ENCODE results near the gene PRDM15.
A peak's percentile ranks its signal among the peaks of the same experiment; 100 is the strongest.

The PRDM15 gene, protein sequence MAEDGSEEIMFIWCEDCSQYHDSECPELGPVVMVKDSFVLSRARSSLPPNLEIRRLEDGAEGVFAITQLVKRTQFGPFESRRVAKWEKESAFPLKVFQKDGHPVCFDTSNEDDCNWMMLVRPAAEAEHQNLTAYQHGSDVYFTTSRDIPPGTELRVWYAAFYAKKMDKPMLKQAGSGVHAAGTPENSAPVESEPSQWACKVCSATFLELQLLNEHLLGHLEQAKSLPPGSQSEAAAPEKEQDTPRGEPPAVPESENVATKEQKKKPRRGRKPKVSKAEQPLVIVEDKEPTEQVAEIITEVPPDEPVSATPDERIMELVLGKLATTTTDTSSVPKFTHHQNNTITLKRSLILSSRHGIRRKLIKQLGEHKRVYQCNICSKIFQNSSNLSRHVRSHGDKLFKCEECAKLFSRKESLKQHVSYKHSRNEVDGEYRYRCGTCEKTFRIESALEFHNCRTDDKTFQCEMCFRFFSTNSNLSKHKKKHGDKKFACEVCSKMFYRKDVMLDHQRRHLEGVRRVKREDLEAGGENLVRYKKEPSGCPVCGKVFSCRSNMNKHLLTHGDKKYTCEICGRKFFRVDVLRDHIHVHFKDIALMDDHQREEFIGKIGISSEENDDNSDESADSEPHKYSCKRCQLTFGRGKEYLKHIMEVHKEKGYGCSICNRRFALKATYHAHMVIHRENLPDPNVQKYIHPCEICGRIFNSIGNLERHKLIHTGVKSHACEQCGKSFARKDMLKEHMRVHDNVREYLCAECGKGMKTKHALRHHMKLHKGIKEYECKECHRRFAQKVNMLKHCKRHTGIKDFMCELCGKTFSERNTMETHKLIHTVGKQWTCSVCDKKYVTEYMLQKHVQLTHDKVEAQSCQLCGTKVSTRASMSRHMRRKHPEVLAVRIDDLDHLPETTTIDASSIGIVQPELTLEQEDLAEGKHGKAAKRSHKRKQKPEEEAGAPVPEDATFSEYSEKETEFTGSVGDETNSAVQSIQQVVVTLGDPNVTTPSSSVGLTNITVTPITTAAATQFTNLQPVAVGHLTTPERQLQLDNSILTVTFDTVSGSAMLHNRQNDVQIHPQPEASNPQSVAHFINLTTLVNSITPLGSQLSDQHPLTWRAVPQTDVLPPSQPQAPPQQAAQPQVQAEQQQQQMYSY

DNA sequence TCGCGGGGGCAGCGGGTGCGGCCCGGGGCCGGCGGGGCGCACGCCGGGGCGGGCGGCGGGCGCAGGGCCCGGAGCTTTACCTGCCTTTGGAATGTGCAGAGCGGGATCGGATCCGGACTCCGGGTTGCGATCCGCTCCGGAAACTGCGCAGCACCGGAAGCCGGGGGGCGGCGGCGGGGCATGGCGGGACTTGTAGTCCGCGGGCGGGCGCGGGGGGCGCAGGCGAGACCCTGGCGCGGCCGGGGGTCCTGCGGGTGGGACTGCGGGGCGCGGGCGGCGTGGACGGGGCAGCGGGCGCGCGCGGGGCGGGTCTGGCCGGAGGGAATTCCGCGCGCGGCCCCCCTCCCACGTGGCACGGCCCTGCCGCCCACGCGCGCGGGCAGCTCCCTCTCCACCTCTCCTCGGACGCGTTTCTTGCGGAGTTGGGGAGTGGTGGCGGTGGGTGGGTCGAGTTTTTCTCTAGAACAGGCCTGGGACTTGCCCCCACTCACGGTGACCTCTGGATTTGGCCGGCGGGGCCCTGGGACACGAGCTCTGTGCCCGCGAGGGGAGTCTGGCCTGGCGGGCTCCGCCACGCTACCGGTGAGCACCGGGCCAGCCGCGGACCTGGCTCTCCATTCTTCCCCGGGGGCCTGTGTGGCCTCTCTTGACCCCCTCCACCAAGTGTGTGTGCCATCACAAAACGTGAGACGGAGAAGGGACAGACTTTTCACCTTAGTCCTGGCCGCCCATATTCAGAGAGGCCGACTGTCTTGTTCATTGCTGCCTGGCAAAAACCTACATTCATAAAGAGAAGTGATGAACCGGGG lies at the start of gene PRDM15:
PRDM15 (minus strand) TSS at position 155 of the 809 bp plus-strand sequence. CDS start 18,981 bp downstream, outside the sequence.
- DNase-seq (ENCODE audit: low spot score), result peak; percentile 93

DNA sequence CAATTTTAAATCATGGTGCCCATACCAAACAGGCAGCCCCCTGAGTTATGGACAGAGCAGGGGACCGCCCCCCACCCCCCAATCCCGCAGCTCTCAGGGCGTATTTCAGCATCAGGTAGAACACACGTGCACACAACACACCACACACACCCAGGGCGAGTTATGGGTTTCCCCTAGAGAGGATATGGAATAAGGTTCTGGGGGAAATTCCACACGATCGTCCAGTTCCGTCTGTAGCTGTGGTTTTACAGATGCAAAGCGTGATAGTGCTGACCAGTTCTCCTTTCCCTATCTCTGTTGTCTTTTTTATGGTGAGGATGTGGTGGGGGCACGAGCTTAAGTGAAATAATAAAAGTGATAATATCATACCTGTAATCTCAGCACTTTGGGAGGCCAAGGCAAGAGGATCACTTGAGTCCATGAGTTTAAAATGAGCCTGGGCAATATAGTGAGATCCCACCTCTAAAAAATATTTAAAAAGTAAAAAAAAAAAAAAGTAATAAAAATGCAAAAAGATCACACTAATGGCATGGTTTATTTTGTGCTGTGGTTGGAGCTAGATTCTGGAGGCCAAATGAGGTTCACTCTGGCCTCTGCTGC lies 49.6 kb upstream of the PRDM15 start:
- DNase-seq (ENCODE audit: low spot score), result no peak

DNA sequence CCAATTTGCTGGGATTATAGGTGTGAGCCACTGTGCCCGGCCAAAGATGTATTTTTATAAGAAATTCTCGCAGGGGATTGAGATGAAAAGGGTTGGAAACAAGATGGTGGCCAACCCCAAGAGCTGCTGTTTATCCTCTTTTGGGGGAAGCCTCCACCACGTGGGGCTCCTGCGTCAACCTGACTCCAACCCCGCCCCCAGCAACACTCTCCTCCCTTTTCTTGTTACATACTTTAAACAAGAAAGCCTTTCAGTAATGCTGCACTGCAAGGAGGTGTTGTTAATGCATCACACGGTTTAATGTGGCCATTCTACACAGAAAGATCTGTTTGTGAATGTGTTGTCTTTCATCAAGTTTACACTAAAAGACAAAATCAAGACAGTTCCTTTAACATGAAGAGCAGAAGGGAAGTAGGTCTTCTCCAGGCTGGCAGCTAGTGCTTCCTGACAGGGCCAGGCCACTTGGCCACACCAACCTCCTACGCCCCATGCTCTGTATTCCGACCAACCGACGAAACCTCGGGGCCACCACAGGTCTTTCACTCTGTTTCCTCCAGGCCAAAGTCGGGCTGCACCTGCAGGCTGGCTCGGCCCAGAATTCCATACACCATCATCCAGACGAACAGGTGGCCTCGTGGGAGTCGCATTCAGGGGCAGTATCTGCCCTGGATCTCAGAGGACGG lies 48.7 kb upstream of the PRDM15 start:
- no peak for DNase-seq (ENCODE audit: low spot score)

DNA sequence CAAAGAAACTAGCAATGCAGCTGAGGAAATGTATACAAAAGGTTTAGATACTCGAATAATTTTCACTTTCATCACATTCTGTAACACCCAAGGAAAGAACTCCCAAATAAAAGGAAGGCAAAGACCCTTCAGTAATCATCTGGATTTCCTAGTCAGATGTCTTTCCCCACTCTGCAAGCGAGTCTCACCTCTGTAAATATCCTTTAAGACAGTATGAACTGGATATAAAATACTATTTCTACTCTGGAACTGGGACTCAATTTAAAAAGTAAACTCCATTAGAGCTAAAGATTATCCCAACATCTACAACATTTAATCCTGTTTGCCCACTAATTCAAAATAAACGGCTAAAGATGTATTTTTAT lies 47.6 kb upstream of the PRDM15 start:
- DNase-seq (ENCODE audit: low spot score), result no peak

DNA sequence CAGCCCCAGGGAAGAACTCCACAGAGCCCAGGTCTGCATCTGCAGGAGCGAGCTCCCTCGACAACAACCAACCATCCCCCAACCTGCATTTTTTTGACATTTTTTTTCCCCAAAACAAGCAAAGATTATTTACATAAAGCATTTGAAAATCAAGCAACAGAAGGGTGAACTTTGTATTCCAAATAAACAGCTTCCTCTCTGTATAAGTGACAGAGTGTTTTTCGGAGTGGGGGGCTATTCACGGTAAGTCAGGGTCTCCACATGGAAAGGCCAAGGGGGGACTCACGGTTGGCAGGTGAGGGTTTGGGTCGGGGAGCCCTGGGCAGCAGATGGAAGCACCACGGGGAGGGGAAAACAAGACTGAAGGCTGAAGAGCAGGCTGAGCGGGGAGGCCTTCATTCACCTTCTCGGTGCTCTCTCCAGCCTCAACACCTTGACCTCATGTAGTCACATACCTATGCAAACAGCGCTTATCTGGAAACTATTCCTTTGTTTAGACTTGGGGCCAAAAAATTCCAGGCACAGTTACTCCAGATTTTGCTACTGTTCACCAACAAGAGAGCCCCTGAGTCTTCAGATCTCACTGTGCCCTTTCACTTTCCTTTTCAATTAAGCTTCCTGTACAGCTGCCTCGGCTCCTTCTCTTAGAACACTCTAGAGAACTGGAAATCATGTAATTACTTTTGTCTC lies 47.1 kb upstream of the PRDM15 start:
- peak; percentile 58 for DNase-seq (ENCODE audit: low spot score)

DNA sequence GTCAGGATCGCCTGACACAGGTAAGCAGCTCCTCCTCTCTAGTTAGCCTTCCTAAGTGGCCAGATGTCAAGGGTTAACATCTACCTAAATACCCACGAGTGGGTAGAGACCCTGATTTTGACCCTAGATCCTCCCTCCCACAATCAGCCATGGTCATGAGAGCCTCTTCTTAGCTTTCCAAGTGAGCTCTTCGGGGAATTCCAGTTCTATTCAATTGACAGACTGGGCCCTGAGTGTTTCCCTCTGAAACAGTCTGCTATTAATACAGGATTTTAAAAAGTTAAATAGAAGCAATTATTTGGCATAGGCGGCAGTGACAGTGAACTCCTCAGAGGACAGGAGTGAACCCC lies 46.6 kb upstream of the PRDM15 start:
- DNase-seq (ENCODE audit: low spot score), result no peak

DNA sequence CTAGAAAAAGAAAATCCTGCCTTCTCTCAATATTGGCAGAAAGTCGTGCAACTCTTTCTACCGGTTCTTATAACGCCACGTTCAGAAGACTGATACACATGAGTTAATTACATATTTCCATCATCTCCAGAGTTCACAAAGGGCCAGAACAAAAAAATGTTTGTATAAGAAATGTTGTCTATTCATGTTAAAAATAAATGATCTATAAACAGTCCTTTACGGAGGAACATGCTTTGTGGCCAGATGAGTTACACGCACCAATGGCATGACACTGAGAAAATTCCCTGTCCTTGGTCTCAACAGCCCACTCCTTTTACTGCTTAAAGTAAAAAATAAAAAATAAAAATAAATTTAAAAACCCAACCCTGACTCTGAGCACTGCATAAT lies 45.2 kb upstream of the PRDM15 start:
- DNase-seq (ENCODE audit: low spot score), result no peak

DNA sequence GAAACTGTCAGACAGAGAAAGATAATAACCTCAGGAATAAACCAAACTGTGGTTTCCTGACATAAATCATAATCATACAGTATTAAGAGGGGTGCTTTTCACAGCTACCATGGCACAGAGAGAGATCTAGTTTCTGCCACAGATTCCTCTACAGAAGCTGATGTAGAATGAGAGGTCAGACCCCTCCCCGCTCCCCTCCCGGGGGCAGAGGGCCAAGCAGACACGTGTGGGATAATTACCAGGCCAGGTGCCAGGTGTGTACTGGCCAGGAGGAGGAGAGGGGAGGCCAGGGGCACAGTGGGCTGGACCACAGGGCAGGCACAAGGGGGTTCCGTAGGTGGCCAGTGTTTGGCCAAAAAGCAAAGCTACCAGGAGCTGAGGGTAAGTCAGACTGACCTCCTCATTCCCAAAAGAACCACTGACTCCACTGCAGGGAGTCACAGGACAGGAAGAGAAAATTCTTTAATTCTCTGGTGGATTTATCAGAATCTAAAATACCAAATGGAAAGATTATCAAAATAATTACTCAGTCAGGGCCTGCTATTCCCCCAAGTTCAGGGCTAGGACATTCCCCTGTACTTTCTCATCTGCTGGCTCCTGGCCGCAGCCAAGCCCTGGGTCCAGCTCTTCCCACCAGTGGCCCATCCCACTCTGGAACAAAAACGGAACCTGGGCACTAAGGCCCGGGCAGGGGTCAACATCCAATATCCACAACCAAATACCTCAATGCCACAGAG lies 44.7 kb upstream of the PRDM15 start:
- no peak for DNase-seq (ENCODE audit: low spot score)

DNA sequence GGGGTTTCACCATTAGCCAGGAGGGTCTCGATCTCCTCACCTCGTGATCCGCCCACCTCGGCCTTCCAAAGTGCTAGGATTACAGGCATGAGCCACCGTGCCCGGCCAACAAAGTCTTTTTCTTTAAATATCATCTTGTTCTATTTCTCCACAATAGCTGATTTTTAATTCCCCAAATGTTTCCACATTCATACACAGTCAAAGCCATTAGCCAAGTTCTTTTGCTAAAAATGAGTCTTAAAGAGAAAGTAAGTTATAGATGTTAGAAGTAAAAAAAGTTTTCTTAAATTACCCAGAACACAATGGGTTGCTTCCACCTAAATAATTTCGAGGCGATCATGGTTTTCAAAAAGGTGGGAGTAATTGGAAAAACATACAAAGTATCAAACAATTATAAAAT lies 44.0 kb upstream of the PRDM15 start:
- DNase-seq (ENCODE audit: low spot score), result no peak

DNA sequence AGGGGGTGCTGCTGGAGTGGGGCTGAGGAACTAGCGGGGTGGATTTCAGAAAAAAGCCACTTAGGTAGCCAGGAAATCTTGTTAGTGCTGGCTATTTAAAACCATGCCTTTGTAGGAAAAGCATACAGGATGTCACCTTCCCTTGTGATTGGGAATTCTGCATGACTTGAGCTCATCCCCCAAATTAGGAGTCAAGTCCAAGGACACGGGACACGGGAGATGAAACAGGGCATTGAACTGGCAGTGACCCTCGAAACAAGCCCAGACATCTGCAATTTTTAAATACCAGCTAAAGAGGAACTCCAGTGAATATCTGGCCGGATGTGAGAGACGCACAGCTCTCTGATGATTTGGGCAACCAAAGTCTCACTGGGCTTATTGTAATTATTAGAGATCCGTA lies 41.9 kb upstream of the PRDM15 start:
- DNase-seq (ENCODE audit: low spot score), result no peak

DNA sequence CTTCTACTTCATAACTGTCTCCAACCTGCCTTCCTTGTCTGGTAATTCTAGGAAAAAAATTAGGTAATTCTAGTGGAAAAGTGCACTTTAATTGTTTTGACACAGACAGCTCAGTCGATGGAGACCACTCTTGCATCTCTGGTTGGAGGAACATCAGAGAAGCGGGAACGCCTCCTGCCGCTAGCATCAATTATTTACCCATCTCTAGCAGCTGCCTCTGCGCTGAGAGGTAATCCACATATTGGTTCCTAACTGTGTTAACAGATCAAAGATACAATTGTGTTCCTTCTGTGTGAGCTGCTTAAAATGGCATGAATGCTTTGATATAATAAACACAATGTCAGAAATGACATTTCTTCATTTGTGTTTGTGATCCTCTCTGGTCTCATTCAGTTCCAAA lies 41.3 kb upstream of the PRDM15 start:
- DNase-seq (ENCODE audit: low spot score), result no peak

DNA sequence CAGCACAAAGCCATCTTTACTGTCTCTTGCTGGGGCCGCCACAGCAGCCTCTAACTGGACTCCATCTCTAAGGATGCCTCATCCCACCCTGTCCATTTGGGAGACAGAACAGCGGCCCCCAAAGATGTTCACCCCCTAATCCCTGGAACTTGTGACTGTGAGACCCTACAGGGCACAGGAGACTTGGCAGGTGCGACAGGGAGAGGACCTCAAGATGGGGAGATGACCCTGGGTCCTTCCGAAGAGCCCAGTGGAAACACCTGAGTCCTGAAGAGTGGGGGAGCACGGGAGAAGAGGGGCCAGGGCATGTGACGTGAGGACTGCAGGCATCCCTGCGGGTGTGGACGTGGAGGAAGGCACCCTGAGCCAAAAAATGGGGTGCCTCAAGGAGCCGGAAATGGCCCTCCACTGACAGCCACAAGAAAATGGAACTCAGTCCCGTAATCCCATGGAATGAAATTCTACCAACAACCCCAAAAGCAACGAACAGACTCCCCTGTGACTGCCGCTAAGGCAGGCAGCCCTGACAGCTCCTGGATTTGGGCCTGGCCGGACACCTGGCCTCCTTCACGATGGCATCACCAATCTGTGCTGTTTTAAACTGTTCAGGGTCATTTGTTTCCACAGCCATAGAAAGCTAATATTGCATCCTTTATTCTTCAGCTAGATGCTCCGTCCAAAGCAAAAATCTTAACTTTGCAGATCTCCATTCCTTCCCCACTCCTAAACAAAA lies 40.7 kb upstream of the PRDM15 start:
- no peak for DNase-seq (ENCODE audit: low spot score)

DNA sequence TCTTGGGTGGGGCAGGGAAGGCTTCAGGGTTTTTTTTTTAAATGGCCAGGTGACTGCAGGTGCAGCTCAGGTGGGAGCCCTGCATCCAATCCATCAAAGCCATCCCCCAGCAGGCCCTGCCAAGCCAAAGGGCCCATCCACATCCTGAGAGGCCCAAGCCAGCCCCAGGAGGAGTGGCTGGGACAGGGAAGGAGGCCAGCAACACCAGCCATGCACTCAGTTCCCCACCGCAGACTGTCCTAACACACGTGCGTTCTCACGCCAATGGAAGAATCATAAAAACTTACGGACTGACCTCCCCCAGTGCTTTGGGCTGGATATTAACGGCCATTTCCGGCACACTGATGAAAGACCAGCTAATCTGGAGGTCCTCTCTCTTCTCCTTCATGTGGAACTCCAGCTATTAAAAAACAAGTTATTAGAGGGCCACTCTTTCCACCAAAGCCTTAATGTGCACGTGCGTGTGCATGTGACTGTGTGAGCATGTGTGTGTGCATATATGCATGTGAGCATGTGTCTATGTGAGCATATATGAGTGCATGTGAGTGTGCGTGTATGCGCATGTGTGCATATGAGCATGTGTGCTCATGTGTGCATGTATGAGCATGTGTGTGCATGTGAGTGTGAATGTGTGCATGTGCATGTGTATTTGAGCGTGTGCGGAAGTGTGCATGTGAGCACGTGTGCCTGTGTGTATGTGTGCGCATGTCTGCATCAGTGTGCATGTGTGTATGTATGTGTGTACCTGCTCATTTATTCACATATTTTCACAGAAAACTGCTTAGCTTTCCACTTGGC lies 39.6 kb upstream of the PRDM15 start:
- DNase-seq (ENCODE audit: low spot score), result no peak

DNA sequence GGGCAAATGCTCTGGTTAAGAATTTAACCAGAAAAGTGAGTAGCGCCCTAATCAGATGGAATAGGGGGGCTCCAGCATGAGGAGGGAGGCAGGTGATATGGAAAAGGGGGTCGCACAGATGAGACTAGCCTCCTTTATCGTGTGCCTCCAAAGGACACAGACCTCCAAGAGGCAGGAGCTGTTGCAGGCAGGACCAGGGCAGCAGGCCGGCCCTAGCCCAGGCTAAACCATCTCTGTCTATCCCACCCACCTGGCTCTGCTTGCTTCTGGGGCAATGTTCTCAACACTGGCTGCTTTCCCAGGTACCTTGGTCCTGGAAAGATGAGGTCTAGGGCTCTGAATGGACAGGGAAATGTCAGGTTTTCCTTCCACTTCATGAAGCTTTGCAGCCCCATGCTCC lies 38.4 kb upstream of the PRDM15 start:
- no peak for DNase-seq (ENCODE audit: low spot score)

DNA sequence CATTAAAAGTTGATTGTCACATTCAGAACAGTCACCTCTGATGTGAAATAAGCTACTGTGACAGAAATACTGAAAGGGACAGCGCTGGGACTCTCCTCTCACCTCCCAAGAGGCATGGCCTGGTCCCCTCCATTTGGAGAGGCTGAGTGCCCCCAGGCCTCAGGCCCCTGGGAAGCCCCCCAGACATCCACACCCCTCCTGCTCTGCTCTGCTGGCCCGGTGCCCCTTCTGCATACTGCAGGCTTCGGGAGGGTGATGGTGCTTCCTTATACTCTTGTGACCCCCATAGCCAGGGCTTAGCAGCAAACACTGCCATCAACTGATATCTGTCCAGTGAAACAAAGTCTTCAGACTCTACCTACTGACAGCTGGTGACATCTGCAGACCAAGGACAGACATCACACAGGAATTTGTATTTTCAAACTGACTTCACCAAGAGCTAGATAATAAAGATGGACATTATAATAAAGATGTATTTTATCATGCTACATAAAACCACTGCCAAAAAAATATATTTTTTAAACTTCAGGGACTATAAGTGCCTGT lies 37.8 kb upstream of the PRDM15 start:
- DNase-seq (ENCODE audit: low spot score), result no peak

DNA sequence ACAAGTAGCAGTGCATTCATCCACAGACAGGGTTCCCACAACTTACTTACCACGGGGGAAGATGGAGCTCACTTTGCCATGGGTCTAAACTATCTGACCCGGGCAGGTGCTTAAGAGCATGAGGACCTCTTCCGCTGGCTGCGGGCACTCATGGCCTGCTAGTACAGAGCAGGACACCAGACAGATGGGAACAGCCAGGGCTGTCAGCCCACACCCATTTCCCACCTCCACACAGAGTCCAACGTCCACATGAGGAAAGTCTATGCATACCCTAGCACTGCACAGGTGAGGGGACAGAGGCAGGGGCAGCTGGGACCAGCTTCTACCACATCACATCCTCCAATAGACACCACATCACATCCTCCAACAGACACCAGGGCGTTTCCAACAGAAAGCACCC lies 35.8 kb upstream of the PRDM15 start:
- no peak for DNase-seq (ENCODE audit: low spot score)

DNA sequence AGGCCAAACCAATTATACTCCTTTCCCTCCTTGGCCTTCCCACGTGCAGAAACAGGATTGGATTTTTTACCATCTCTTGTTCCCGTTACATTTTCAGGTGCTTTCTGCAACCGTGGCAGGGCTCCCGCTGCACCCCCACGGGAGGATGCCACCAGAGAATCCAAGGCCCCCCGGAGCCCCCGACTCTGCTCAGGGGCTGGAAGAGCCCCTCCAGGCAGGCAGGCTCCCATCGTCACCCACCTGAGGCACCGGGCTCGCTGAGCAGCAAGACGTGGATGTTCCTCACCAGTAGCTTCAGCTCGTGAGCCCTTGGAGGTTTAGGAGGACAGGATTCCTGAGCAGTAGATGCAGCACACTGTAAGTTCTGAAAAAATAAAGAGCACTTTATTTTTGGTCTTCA lies 35.2 kb upstream of the PRDM15 start:
- no peak for DNase-seq (ENCODE audit: low spot score)

DNA sequence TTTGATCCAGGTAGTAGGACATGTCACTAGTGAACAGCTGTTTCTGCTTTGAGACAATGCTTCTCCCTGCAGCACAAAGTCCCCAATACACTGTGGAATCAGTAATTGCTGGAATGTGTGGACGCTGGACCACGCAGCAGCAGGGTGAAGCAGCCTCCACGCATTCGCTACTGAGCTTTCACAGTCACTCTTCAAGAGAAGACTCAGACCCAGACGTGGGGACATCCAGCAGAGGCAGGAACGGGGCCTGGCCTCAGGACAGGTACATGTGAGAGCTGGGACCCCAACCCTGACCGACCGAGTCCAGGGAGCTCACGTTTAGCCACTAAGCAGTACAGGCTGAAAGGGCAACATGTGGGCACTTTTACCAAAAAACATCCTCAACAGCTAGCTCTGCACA lies 34.1 kb upstream of the PRDM15 start:
- no peak for DNase-seq (ENCODE audit: low spot score)
